Sigmoid colon (tissue), 7 donors: ENCODE results near the gene DCP1A. TPM values are rescaled to one million over a fixed set of nuclear protein-coding genes. Genes with fewer than 3 reads are reported as not detected.
"Not testable (repeated sequence)": the region's sequence is repeated elsewhere in the genome, so short reads cannot be mapped to it uniquely, and the experiment has no call there.

Experiments used
- DNase-seq: peaks from one replicate; pipeline ENCODE4 v3.0.0-alpha.2; 2019
- H3K27ac ChIP-seq, 4 donors: fragments of 200-600 bp; sonication (generic); one replicate each; pipeline ENCODE4 v1.5.1; 2016 to 2019; ENCODE audit warnings: mild to moderate bottlenecking in 1 of 4
- H3K27me3 ChIP-seq, 3 donors: fragments of 200-600 bp; sonication (generic); one replicate each; pipeline ENCODE4 v1.5.1; 2019; ENCODE audit warnings: mild to moderate bottlenecking in 1 of 3
- H3K36me3 ChIP-seq, 4 donors: fragments of 200-600 bp; sonication (generic); one replicate each; pipeline ENCODE4 v1.5.1; 2016 to 2019
- H3K4me1 ChIP-seq, 4 donors: fragments of 200-600 bp; sonication (generic); one replicate each; pipeline ENCODE4 v1.5.1; 2017 to 2019
- H3K4me3 ChIP-seq, 4 donors: fragments of 200-600 bp; sonication (generic); one replicate each; pipeline ENCODE4 v1.5.1; 2017 to 2019; ENCODE audit warnings: mild to moderate bottlenecking in 2 of 4, moderate library complexity in 1 of 4
- H3K9me3 ChIP-seq, 4 donors: fragments of 200-600 bp in 3 of 4; sonication (generic) in 3 of 4; one replicate each; pipeline versions ENCODE4 v1.5.1 to v1.6.1; 2013 to 2019
- CTCF ChIP-seq, 4 experiments: fragments of 450-650 bp in 3 of 4; fragments of 200-600 bp in 1 of 4; IDR thresholded peaks; one replicate each; pipeline ENCODE4 v1.5.1; 2016 to 2019; ENCODE audit warnings: antibody characterized with exemption in 4 of 4, mild to moderate bottlenecking in 3 of 4, moderate library complexity in 2 of 4
- EP300 ChIP-seq, 4 donors: sonication (generic); formaldehyde crosslinking; IDR thresholded peaks; one replicate each; pipeline ENCODE4 v1.6.1; 2017; ENCODE audit warnings: antibody characterized with exemption in 4 of 4
- POLR2A ChIP-seq, 2 donors: fragments of 450-650 bp; IDR thresholded peaks; one replicate each; pipeline ENCODE4 v1.6.1; 2016; ENCODE audit warnings: antibody characterized with exemption in 2 of 2, mild to moderate bottlenecking in 2 of 2, moderate library complexity in 2 of 2
- POLR2AphosphoS5 ChIP-seq, 4 donors: sonication (generic); formaldehyde crosslinking; IDR thresholded peaks; one replicate each; pipeline ENCODE4 v1.6.1; 2017; ENCODE audit warnings: antibody characterized with exemption in 4 of 4
- WGBS, 2 donors: extraction: QIAGEN DNeasy Blood & Tissue Kit; methylation state at CpG; one replicate each; pipeline ENCODE4 v1.1.7; 2013; 5-methylcytosine and 5-hydroxymethylcytosine counted together
- intact Hi-C: fragments of 100-400 bp; cut with DNase I; formaldehyde crosslinking; loops from one replicate; pipeline ENCODE4 v1.15.1; 2023
- polyA plus RNA-seq, 3 donors: library from polyadenylated mRNA; stranded (reverse); fragments of 200-250 nt; gene quantifications; one replicate each; pipeline ENCODE4 v1.2.3, GENCODE V29; 2013
- total RNA-seq, 4 donors: library from RNA; depleted of rRNA; stranded (reverse); fragments of >200 nt; gene quantifications; one replicate each; pipeline ENCODE4 v1.1.0, GENCODE V29; 2016
- donor health status: healthy with polysubstance abuse.
- donor health status: Bipolar disorder and iron deficiency.
- donor health status: healthy.

Gene DCP1A
- total and polyA plus RNA-seq, 7 donors = 4.8 to 32.7 (median 21.0) TPM

GRCh38 chr3:53303957-53304356 lies 43.4 kb downstream of the DCP1A start:
- peaks cover 0 to 50% (median 23%) of the 10 kb centered on the region in 4 donors for H3K36me3 ChIP-seq
- H3K4me3 ChIP-seq = no peak overlapping the region
- no peak for TF ChIP-seq POLR2AphosphoS5 (IDR thresholded peaks at IDR 0.05)
- no peak for TF ChIP-seq CTCF (IDR thresholded peaks at IDR 0.05)
- TF ChIP-seq POLR2A (IDR thresholded peaks at IDR 0.05) = no peak
- no peak for TF ChIP-seq EP300 (IDR thresholded peaks at IDR 0.05)
- peak overlapping the region in 3 of 4 donors; percentile 21 to 31 (median 29) for H3K27ac ChIP-seq
- intact Hi-C loops = loop anchor here (5.0 kb wide), 2 partner anchors 43 to 82 kb away; partner anchors contain the start of gene DCP1A
- H3K27me3 ChIP-seq = no peaks in the 10 kb centered on the region
- H3K9me3 ChIP-seq = no peaks in the 10 kb centered on the region
- no peak for DNase-seq
- H3K4me1 ChIP-seq = peaks cover 0 to 23% (median 19%) of the 10 kb centered on the region in 4 donors
- 81 to 90% methylated on average over 3 of the region's 3 CpGs for WGBS, 2 donors

GRCh38 chr3:53303549-53303948 lies 43.8 kb downstream of the DCP1A start:
- no peaks in the 10 kb centered on the region for H3K27me3 ChIP-seq
- 91 to 92% methylated on average over 3 of the region's 3 CpGs for WGBS, 2 donors
- peaks cover 0 to 23% (median 19%) of the 10 kb centered on the region in 4 donors for H3K4me1 ChIP-seq
- peaks cover 0 to 50% (median 20%) of the 10 kb centered on the region in 4 donors for H3K36me3 ChIP-seq
- DNase-seq = no peak
- H3K9me3 ChIP-seq = no peaks in the 10 kb centered on the region
- TF ChIP-seq EP300 (IDR thresholded peaks at IDR 0.05) (no peak), POLR2A (IDR thresholded peaks at IDR 0.05) (no peak), POLR2AphosphoS5 (IDR thresholded peaks at IDR 0.05) (no peak), CTCF (IDR thresholded peaks at IDR 0.05) (no peak)
- H3K27ac ChIP-seq = peak overlapping the region in 3 of 4 donors; percentile 21 to 31 (median 29)
- no peak overlapping the region for H3K4me3 ChIP-seq
- intact Hi-C loops = loop anchor here (5.0 kb wide), 2 partner anchors 44 to 81 kb away; partner anchors contain the start of gene DCP1A

- WGBS, 2 donors = 87 to 92% methylated on average over 3 of the region's 3 CpGs
- peak overlapping the region in 2 of 4 donors; percentile 75 to 84 for H3K27ac ChIP-seq
- H3K4me1 ChIP-seq = peaks cover 0 to 23% (median 19%) of the 10 kb centered on the region in 4 donors
- TF ChIP-seq POLR2AphosphoS5 (IDR thresholded peaks at IDR 0.05) (no peak), EP300 (IDR thresholded peaks at IDR 0.05) (no peak), POLR2A (IDR thresholded peaks at IDR 0.05) (no peak)
- H3K36me3 ChIP-seq = peaks cover 0 to 56% (median 11%) of the 10 kb centered on the region in 4 donors
- no peak overlapping the region for H3K4me3 ChIP-seq
- H3K9me3 ChIP-seq = no peaks in the 10 kb centered on the region
- DNase-seq = no peak
- intact Hi-C loops = loop anchor here (2.0 to 5.0 kb wide), 3 partner anchors 46 to 410 kb away; partner anchors contain the start of gene DCP1A
- H3K27me3 ChIP-seq = no peaks in the 10 kb centered on the region
Measured at GRCh38 chr3:53300826-53301225, 46.5 kb downstream of the DCP1A start.

GRCh38 chr3:53299611-53300023 lies 47.7 kb downstream of the DCP1A start:
- WGBS, 2 donors = 50 to 53% methylated on average over 5 of the region's 5 CpGs
- intact Hi-C loops = loop anchor here (2.0 to 5.0 kb wide), 3 partner anchors 48 to 411 kb away; partner anchors contain the start of gene DCP1A
- H3K9me3 ChIP-seq, DNase-seq, H3K27me3 ChIP-seq: not testable (repeated sequence)
- Histone ChIP-seq H3K4me1 (peaks cover 0 to 23% (median 18%) of the 10 kb centered on the region in 4 donors), H3K4me3 (peak overlapping the region in 1 of 4 donors; percentile 12), H3K36me3 (peaks cover 0 to 62% (median 11%) of the 10 kb centered on the region in 4 donors), H3K27ac (peak overlapping the region; percentile 53 to 84 (median 74))
- TF ChIP-seq EP300 (IDR thresholded peaks at IDR 0.05) = peak in 1 of 4 donors; percentile 23
- peak; percentile 80 to 91 (median 84) for TF ChIP-seq POLR2AphosphoS5 (IDR thresholded peaks at IDR 0.05)
- TF ChIP-seq CTCF (IDR thresholded peaks at IDR 0.05) = peak; percentile 71 to 86 (median 86)

- no peak for DNase-seq
- intact Hi-C loops = no loop called here
- Histone ChIP-seq H3K4me3 (no peak overlapping the region), H3K36me3 (peaks cover 0 to 60% (median 11%) of the 10 kb centered on the region in 4 donors), H3K27me3 (no peaks in the 10 kb centered on the region), H3K9me3 (no peaks in the 10 kb centered on the region), H3K4me1 (peaks cover 0 to 10% (median 9%) of the 10 kb centered on the region in 4 donors), H3K27ac (no peak overlapping the region)
- 90 to 100% methylated on average over 1 of the region's 1 CpG for whole genome bisulfite sequencing, 2 donors
- no peak for TF ChIP-seq POLR2A (IDR thresholded peaks at IDR 0.05)
- TF ChIP-seq POLR2AphosphoS5 (IDR thresholded peaks at IDR 0.05) = no peak
Measured at GRCh38 chr3:53295410-53295809, 51.9 kb downstream of the DCP1A start.
